ENCODE results near the gene PPP2R2B.

The PPP2R2B gene

GRCh38 chr5:146770980-146771379 is 107.6 kb downstream of the PPP2R2B start:
- Histone ChIP-seq H3K79me1 (replicated peaks; ENCODE audit: low read length, poor library complexity, severe bottlenecking) (no peaks in the 10 kb centered on the region), H2BK15ac (ENCODE audit: low read depth, poor library complexity, severe bottlenecking) (no peak overlapping the region), H3K36me3 (ENCODE audit: control insufficient read depth in 1 of 2, insufficient read depth in 2 of 2, low read depth in 1 of 2, low read length in 2 of 2) (no peaks in the 10 kb centered on the region), H4K8ac (ENCODE audit: low read length) (no peak overlapping the region), H3K4me1 (ENCODE audit: control insufficient read depth, insufficient read depth, low read depth, low read length) (no peaks in the 10 kb centered on the region), H3K14ac (ENCODE audit: low read length in 2 of 2) (no peak overlapping the region), H3K27me3 (ENCODE audit: control insufficient read depth in 1 of 2, insufficient read depth in 1 of 2, low read length in 2 of 2) (no peaks in the 10 kb centered on the region), H2AFZ (ENCODE audit: low read depth, low read length) (no peak overlapping the region), H2AK5ac (ENCODE audit: low read length, severe bottlenecking) (no peak overlapping the region), H2BK120ac (ENCODE audit: low read depth, low read length) (no peak overlapping the region), H3K9ac (ENCODE audit: low read length) (no peak overlapping the region), H3K4me3 (ENCODE audit: insufficient read depth in 1 of 2, low read depth in 1 of 2, low read length in 2 of 2) (no peak overlapping the region), H3K23ac (ENCODE audit: low read length in 2 of 2) (no peak overlapping the region), H3K27ac (ENCODE audit: low read length, poor library complexity, severe bottlenecking) (no peak overlapping the region), H2BK12ac (ENCODE audit: low read length in 2 of 2) (no peak overlapping the region), H3K4ac (ENCODE audit: low read depth in 1 of 2, low read length in 2 of 2) (no peak overlapping the region), H3K4me2 (ENCODE audit: low read length, poor library complexity, severe bottlenecking) (no peak overlapping the region), H3K9me3 (ENCODE audit: control insufficient read depth, low read length) (peaks cover 2% of the 10 kb centered on the region), H4K91ac (ENCODE audit: low read length) (no peak overlapping the region), H2BK5ac (ENCODE audit: low read depth, low read length, poor library complexity, severe bottlenecking) (no peak overlapping the region), H3K18ac (ENCODE audit: low read depth in 1 of 2, low read length in 2 of 2) (no peak overlapping the region)
- no peak for DNase-seq
- 100% methylated on average over 1 of the region's 3 CpGs for WGBS

GRCh38 chr5:146770546-146770945 is 108.0 kb downstream of the PPP2R2B start:
- H2BK12ac ChIP-seq (ENCODE audit: low read length in 2 of 2): no peak overlapping the region
- no peak for DNase-seq
- H4K91ac ChIP-seq (ENCODE audit: low read length): no peak overlapping the region
- no peak overlapping the region for H3K14ac ChIP-seq (ENCODE audit: low read length in 2 of 2)
- H3K9me3 ChIP-seq (ENCODE audit: control insufficient read depth, low read length): peaks cover 2% of the 10 kb centered on the region
- H2BK120ac ChIP-seq (ENCODE audit: low read depth, low read length): no peak overlapping the region
- H2BK15ac ChIP-seq (ENCODE audit: low read depth, poor library complexity, severe bottlenecking): no peak overlapping the region
- H3K27me3 ChIP-seq (ENCODE audit: control insufficient read depth in 1 of 2, insufficient read depth in 1 of 2, low read length in 2 of 2): no peaks in the 10 kb centered on the region
- no peak overlapping the region for H3K4ac ChIP-seq (ENCODE audit: low read depth in 1 of 2, low read length in 2 of 2)
- no peak overlapping the region for H3K9ac ChIP-seq (ENCODE audit: low read length)
- H3K18ac ChIP-seq (ENCODE audit: low read depth in 1 of 2, low read length in 2 of 2): no peak overlapping the region
- no peaks in the 10 kb centered on the region for H3K36me3 ChIP-seq (ENCODE audit: control insufficient read depth in 1 of 2, insufficient read depth in 2 of 2, low read depth in 1 of 2, low read length in 2 of 2)
- H4K8ac ChIP-seq (ENCODE audit: low read length): no peak overlapping the region
- H3K23ac ChIP-seq (ENCODE audit: low read length in 2 of 2): no peak overlapping the region
- no peaks in the 10 kb centered on the region for H3K4me1 ChIP-seq (ENCODE audit: control insufficient read depth, insufficient read depth, low read depth, low read length)
- H3K27ac ChIP-seq (ENCODE audit: low read length, poor library complexity, severe bottlenecking): no peak overlapping the region
- H2AFZ ChIP-seq (ENCODE audit: low read depth, low read length): no peak overlapping the region
- no peak overlapping the region for H2BK5ac ChIP-seq (ENCODE audit: low read depth, low read length, poor library complexity, severe bottlenecking)
- H2AK5ac ChIP-seq (ENCODE audit: low read length, severe bottlenecking): no peak overlapping the region
- WGBS: 5% methylated on average over 1 of the region's 2 CpGs
- H3K4me3 ChIP-seq (ENCODE audit: insufficient read depth in 1 of 2, low read depth in 1 of 2, low read length in 2 of 2): no peak overlapping the region
- H3K4me2 ChIP-seq (ENCODE audit: low read length, poor library complexity, severe bottlenecking): no peak overlapping the region
- no peaks in the 10 kb centered on the region for H3K79me1 ChIP-seq (replicated peaks; ENCODE audit: low read length, poor library complexity, severe bottlenecking)

- H3K79me1 ChIP-seq (replicated peaks; ENCODE audit: low read length, poor library complexity, severe bottlenecking): no peaks in the 10 kb centered on the region
These were observed 111.0 kb downstream of the PPP2R2B start for GRCh38 chr5:146767534-146767933.

GRCh38 chr5:146766013-146766412 is 112.5 kb downstream of the PPP2R2B start:
- Histone ChIP-seq H3K23ac (ENCODE audit: low read length in 2 of 2) (no peak overlapping the region), H3K27me3 (ENCODE audit: control insufficient read depth in 1 of 2, insufficient read depth in 1 of 2, low read length in 2 of 2) (no peaks in the 10 kb centered on the region), H3K9ac (ENCODE audit: low read length) (no peak overlapping the region), H3K9me3 (ENCODE audit: control insufficient read depth, low read length) (no peaks in the 10 kb centered on the region), H3K4me3 (ENCODE audit: insufficient read depth in 1 of 2, low read depth in 1 of 2, low read length in 2 of 2) (no peak overlapping the region), H3K36me3 (ENCODE audit: control insufficient read depth in 1 of 2, insufficient read depth in 2 of 2, low read depth in 1 of 2, low read length in 2 of 2) (no peaks in the 10 kb centered on the region), H3K27ac (ENCODE audit: low read length, poor library complexity, severe bottlenecking) (no peak overlapping the region), H2BK15ac (ENCODE audit: low read depth, poor library complexity, severe bottlenecking) (no peak overlapping the region), H4K91ac (ENCODE audit: low read length) (no peak overlapping the region), H2BK12ac (ENCODE audit: low read length in 2 of 2) (no peak overlapping the region), H3K4me2 (ENCODE audit: low read length, poor library complexity, severe bottlenecking) (no peak overlapping the region), H3K14ac (ENCODE audit: low read length in 2 of 2) (no peak overlapping the region), H3K18ac (ENCODE audit: low read depth in 1 of 2, low read length in 2 of 2) (no peak overlapping the region), H3K79me1 (replicated peaks; ENCODE audit: low read length, poor library complexity, severe bottlenecking) (no peaks in the 10 kb centered on the region), H3K4me1 (ENCODE audit: control insufficient read depth, insufficient read depth, low read depth, low read length) (no peaks in the 10 kb centered on the region), H4K8ac (ENCODE audit: low read length) (no peak overlapping the region), H2BK120ac (ENCODE audit: low read depth, low read length) (no peak overlapping the region), H2AFZ (ENCODE audit: low read depth, low read length) (no peak overlapping the region), H2BK5ac (ENCODE audit: low read depth, low read length, poor library complexity, severe bottlenecking) (no peak overlapping the region), H3K4ac (ENCODE audit: low read depth in 1 of 2, low read length in 2 of 2) (no peak overlapping the region), H2AK5ac (ENCODE audit: low read length, severe bottlenecking) (no peak overlapping the region)
- no peak for DNase-seq
- WGBS: no CpG with 5 or more reads among the region's 1 CpG

More at GRCh38 chr5:146767534-146767933, 111.0 kb downstream of the PPP2R2B start:
- Histone ChIP-seq H2BK5ac (ENCODE audit: low read depth, low read length, poor library complexity, severe bottlenecking) (no peak overlapping the region), H3K18ac (ENCODE audit: low read depth in 1 of 2, low read length in 2 of 2) (no peak overlapping the region), H4K8ac (ENCODE audit: low read length) (no peak overlapping the region), H3K4ac (ENCODE audit: low read depth in 1 of 2, low read length in 2 of 2) (no peak overlapping the region), H3K4me2 (ENCODE audit: low read length, poor library complexity, severe bottlenecking) (no peak overlapping the region), H3K9me3 (ENCODE audit: control insufficient read depth, low read length) (no peaks in the 10 kb centered on the region), H3K9ac (ENCODE audit: low read length) (no peak overlapping the region), H3K4me3 (ENCODE audit: insufficient read depth in 1 of 2, low read depth in 1 of 2, low read length in 2 of 2) (no peak overlapping the region), H3K27me3 (ENCODE audit: control insufficient read depth in 1 of 2, insufficient read depth in 1 of 2, low read length in 2 of 2) (no peaks in the 10 kb centered on the region), H2BK15ac (ENCODE audit: low read depth, poor library complexity, severe bottlenecking) (no peak overlapping the region), H3K4me1 (ENCODE audit: control insufficient read depth, insufficient read depth, low read depth, low read length) (no peaks in the 10 kb centered on the region), H3K36me3 (ENCODE audit: control insufficient read depth in 1 of 2, insufficient read depth in 2 of 2, low read depth in 1 of 2, low read length in 2 of 2) (no peaks in the 10 kb centered on the region), H2BK120ac (ENCODE audit: low read depth, low read length) (no peak overlapping the region), H3K14ac (ENCODE audit: low read length in 2 of 2) (no peak overlapping the region), H3K27ac (ENCODE audit: low read length, poor library complexity, severe bottlenecking) (no peak overlapping the region), H2AK5ac (ENCODE audit: low read length, severe bottlenecking) (no peak overlapping the region), H4K91ac (ENCODE audit: low read length) (no peak overlapping the region), H3K23ac (ENCODE audit: low read length in 2 of 2) (no peak overlapping the region), H2BK12ac (ENCODE audit: low read length in 2 of 2) (no peak overlapping the region), H2AFZ (ENCODE audit: low read depth, low read length) (no peak overlapping the region)
- DNase-seq: no peak
- 82% methylated on average over 3 of the region's 3 CpGs for WGBS

All from mesenchymal stem cell (in vitro differentiated cells and primary cell).